ENCODE data around the gene MIXL1.

DNA sequence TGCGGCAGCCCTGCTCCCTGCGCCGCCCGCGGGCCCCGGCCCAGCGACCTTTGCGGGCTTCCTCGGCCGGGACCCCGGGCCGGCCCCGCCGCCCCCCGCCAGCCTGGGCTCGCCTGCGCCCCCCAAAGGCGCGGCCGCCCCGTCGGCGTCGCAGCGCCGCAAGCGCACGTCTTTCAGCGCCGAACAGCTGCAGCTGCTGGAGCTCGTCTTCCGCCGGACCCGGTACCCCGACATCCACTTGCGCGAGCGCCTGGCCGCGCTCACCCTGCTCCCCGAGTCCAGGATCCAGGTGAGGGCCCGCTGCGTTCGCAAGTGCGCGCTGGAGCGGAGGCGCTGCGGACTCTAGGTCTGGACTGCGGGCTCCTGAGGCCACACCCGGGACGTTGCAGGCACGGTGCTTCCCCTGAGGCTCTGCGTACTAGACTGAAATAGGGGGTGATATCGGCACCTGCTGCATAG lies 351 bp downstream of the MIXL1 start:
- TF ChIP-seq, protein P1, sequence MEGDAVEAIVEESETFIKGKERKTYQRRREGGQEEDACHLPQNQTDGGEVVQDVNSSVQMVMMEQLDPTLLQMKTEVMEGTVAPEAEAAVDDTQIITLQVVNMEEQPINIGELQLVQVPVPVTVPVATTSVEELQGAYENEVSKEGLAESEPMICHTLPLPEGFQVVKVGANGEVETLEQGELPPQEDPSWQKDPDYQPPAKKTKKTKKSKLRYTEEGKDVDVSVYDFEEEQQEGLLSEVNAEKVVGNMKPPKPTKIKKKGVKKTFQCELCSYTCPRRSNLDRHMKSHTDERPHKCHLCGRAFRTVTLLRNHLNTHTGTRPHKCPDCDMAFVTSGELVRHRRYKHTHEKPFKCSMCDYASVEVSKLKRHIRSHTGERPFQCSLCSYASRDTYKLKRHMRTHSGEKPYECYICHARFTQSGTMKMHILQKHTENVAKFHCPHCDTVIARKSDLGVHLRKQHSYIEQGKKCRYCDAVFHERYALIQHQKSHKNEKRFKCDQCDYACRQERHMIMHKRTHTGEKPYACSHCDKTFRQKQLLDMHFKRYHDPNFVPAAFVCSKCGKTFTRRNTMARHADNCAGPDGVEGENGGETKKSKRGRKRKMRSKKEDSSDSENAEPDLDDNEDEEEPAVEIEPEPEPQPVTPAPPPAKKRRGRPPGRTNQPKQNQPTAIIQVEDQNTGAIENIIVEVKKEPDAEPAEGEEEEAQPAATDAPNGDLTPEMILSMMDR (IDR thresholded peaks at IDR 0.05): no peak
- no peak for TF ChIP-seq POLR2A (IDR thresholded peaks at IDR 0.05)
